NCI-H526 treated with DMSO at 0.1 percent for 48 hours (cell line): ENCODE measurements around the gene MARS1.
"Not testable (repeated sequence)": the region's sequence is repeated elsewhere in the genome, so short reads cannot be mapped to it uniquely, and the experiment has no call there.

ENCODE experiments used
- DNase-seq: peaks from one replicate; lab custom pipeline; 2025; lab: John Stamatoyannopoulos, UW

The MARS1 gene

GRCh38 chr12:57551637-57552305 is 63.9 kb downstream of the MARS1 start:
- no peak for DNase-seq

- DNase-seq, result no peak
Observed at GRCh38 chr12:57552306-57552651, 64.4 kb downstream of the MARS1 start.

- DNase-seq, result peak; percentile 26
Observed at GRCh38 chr12:57552835-57553313, 65.0 kb downstream of the MARS1 start.

- DNase-seq, result peak; percentile 56
Observed at GRCh38 chr12:57553343-57554202, 65.7 kb downstream of the MARS1 start.

GRCh38 chr12:57554453-57554852 is 66.6 kb downstream of the MARS1 start:
- DNase-seq, result no peak

- no peak for DNase-seq
Observed at GRCh38 chr12:57554897-57555296, 67.0 kb downstream of the MARS1 start.

GRCh38 chr12:57558864-57559263 is 71.0 kb downstream of the MARS1 start:
- DNase-seq, result no peak

- no peak for DNase-seq
Observed at GRCh38 chr12:57560516-57560915, 72.6 kb downstream of the MARS1 start.

- not testable (repeated sequence) for DNase-seq
Observed at GRCh38 chr12:57561117-57561516, 73.2 kb downstream of the MARS1 start.

- no peak for DNase-seq
Observed at GRCh38 chr12:57563358-57563757, 75.5 kb downstream of the MARS1 start.

- DNase-seq, result no peak
Observed at GRCh38 chr12:57564178-57564740, 76.4 kb downstream of the MARS1 start.
